GM12801 (cell line): ENCODE measurements around the gene FRMPD1.

Experiments used
- TF ChIP-seq, protein P1 (sequence below): IDR thresholded peaks from one replicate; pipeline ENCODE4 v1.5.1; 2011; ENCODE audit warnings: control low read depth; ENCODE audit not compliant: insufficient read length; ENCODE audit errors: extremely low read depth

FRMPD1 gene

GRCh38 chr9:37668116-37668601 lies 17.4 kb downstream of the FRMPD1 start:
- TF ChIP-seq, protein P1, sequence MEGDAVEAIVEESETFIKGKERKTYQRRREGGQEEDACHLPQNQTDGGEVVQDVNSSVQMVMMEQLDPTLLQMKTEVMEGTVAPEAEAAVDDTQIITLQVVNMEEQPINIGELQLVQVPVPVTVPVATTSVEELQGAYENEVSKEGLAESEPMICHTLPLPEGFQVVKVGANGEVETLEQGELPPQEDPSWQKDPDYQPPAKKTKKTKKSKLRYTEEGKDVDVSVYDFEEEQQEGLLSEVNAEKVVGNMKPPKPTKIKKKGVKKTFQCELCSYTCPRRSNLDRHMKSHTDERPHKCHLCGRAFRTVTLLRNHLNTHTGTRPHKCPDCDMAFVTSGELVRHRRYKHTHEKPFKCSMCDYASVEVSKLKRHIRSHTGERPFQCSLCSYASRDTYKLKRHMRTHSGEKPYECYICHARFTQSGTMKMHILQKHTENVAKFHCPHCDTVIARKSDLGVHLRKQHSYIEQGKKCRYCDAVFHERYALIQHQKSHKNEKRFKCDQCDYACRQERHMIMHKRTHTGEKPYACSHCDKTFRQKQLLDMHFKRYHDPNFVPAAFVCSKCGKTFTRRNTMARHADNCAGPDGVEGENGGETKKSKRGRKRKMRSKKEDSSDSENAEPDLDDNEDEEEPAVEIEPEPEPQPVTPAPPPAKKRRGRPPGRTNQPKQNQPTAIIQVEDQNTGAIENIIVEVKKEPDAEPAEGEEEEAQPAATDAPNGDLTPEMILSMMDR, result no peak

GRCh38 chr9:37669232-37669631 lies 18.5 kb downstream of the FRMPD1 start:
- TF ChIP-seq, protein P1, result no peak

DNA sequence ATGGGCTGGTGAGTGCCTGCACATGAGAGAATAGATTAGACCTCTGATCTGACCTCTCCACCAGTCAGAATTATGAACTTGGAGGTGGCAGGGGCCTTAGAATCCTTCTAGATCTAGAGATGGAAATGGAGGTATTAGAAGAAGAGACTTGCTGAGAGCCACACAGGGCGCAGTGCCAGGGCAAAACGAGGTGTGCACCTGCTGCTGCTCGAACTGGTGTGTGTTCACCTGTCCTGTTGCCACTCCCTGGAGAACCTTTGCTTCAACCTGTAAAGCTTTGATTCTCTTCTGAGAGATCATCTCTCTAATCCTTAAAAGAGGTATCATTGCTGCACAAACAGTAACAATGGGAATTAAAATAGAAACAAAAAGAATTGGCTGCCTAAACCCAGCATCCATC lies 24.9 kb downstream of the FRMPD1 start:
- TF ChIP-seq, protein P1, result no peak

GRCh38 chr9:37676411-37676830 lies 25.7 kb downstream of the FRMPD1 start:
- TF ChIP-seq, protein P1, result no peak

- TF ChIP-seq, protein P1, result no peak
These were observed 26.7 kb downstream of the FRMPD1 start for GRCh38 chr9:37677435-37677834.

DNA sequence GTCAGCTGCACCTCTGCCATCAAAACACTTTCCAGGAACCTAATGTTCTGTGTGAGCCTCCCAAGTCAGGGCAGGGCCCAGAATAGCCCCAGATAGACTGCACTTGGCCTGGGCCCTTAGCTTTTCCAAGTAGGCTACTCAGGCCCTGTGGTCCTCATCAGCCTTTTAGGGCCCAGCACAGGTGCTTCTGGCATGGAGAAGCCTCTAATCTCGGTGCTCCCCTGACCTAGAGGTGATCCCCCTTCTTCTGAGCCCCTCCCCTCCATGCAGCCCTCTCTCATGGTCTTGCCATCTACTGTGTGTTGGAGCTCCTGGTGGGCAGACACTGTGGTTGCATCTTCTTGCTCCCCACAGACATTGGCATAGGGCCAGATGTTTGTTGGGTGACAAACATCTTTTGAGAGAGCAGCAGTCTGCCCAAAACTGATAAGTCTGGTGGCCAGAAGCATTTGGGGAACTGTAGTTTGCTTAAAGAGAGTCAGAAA lies 28.1 kb downstream of the FRMPD1 start:
- TF ChIP-seq, protein P1, result no peak

GRCh38 chr9:37679649-37680402 lies 29.1 kb downstream of the FRMPD1 start:
- TF ChIP-seq, protein P1, result no peak
